Measurements from ENCODE around the gene HGF. TPM values are rescaled to one million over a fixed set of nuclear protein-coding genes. Genes with fewer than 3 reads are reported as not detected.

HGF gene
- total RNA-seq, 1 donor from 2014 or later: 4.7 TPM

GRCh38 chr7:81719865-81720264 lies 50.0 kb downstream of the HGF start:
- DNase-seq: no peak

GRCh38 chr7:81715984-81716588 lies 53.8 kb downstream of the HGF start:
- no peak for DNase-seq

GRCh38 chr7:81714306-81714705 lies 55.5 kb downstream of the HGF start:
- no peak for DNase-seq

DNA sequence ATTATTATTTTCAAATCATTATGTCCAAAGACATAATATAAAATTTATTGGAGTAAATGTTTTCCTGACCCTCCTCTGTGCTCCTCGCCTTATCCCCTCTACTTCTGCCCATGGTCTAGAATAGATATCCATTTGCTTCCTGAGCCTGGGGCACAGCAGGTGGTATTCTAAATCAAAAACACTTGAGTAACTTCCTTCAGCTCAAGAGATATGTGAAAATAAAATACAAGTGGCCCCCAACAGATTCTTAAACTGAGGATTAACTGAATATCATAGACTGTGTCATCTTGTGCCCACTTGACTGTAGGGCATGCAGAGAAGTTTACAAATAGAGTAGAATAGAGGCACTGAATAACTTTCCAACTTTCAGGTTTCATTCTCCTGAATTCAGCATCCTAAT lies 59.1 kb downstream of the HGF start:
- no peak for DNase-seq

- no peak for DNase-seq
Measured at GRCh38 chr7:81709836-81710235, 60.0 kb downstream of the HGF start.

DNA sequence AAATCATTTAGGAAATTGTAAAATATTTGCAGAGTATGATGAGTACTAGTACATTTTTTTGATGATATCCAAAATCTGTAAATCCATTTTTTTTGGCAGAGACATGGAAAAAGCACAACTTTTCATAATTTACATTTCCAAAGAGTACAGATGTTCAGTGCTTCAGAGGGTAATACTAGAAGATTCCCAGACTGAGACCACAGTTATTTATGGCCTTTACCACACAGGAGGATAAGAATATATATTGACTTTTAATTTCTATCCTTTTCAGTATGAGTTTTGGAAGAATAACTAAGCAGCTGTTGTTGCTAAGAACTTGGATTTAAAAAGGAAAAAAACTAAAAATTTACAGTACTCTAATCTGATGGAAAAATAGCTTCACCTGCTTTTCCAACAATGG lies 61.9 kb downstream of the HGF start:
- DNase-seq: peak; percentile 34

GRCh38 chr7:81707196-81707595 lies 62.7 kb downstream of the HGF start:
- no peak for DNase-seq

DNA sequence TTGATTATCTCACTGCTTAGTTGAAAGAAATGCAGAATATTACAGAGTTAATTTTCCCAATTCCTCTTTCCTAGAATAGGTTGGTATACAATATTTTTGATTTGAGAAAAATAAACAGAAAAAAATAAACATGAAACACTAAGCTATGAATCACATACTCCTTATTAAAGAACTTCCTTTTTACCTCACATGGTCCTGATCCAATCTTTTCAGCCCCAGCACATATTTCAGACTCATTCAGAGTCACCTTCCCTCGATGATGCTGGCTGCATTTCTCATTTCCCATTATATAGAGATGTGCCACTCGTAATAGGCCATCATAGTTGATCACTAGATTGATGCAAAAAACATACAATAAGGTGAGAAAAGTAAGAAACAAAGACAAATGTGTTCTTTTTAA lies 64.6 kb downstream of the HGF start:
- no peak for DNase-seq

DNA sequence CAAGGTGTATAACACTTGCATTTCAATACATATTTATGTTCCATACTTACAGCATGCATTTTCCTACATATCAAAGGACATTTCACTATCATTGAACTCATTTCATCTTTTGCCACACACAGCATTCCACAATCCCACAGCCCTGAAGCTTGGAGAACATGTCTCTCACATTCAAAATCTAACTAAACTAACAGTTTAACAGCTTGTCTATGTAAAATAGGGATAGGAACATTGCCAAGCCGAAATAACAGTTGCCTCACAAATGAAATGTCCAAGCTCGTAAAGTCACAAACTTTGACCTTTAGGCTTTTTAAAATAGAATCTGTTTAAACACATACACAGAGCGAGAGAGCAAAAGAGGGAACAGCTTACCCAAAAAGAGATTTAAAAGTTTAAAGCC lies 65.3 kb downstream of the HGF start:
- DNase-seq: no peak

GRCh38 chr7:81698965-81699364 lies 70.9 kb downstream of the HGF start:
- no peak for DNase-seq

DNA sequence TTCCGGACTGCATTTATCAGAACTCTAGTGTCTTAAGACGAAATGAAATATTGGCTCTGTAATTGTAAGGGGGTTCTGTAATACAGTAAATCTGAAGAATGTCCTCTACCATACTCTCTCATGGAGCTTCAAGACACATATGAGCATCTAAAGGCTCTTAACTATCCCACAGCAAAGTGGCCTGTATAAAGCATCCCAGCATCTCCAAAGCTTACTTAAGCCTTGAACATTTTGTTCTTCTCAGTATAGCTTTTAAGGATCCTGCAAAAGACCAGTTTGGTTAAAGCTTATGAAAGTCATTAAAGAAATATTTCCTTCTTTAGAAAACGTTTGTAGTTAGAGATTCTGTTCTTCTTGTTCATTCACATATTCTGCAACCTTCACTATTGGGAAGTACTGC lies 75.1 kb downstream of the HGF start:
- no peak for DNase-seq

GRCh38 chr7:81693894-81694293 lies 76.0 kb downstream of the HGF start:
- DNase-seq: no peak

- DNase-seq: no peak
Measured at GRCh38 chr7:81693080-81693479, 76.8 kb downstream of the HGF start.

DNA sequence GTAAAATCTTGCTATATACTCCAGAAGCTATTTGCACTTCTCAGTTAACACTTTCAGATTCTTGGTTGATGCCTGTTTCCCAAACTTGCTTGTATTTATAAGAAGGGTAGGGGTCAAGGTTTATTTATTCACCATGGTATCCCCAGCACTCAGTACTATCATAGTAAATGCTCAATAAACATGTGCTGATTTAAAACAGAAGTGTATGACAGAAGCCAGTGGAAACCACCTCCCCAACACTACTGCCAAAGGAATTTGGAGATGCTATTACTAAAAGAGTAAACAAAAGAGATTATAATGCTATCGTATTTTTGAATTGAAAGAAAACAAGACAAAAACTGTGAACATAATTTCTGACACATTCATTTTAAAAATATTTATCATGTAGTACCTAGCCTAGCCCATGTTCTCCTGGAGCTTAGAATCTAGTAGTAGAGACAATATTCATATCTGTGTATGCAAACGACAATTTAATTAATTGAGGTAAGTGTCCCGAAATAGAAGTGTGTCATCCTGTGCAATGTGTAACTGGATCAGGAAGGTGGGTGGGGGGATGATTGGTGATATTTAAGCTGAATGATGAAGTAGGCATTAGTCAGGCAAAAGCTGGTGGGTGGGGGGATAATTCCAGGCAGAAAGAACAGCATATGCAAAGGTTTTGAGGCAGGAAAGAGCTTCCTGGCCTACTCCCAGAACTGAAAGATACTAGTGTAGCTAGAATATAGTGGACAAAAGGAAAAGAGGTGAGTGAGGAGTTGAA lies 77.5 kb downstream of the HGF start:
- no peak for DNase-seq

- no peak for DNase-seq
Measured at GRCh38 chr7:81691199-81691821, 78.5 kb downstream of the HGF start.

- no peak for DNase-seq
Measured at GRCh38 chr7:81690688-81691087, 79.2 kb downstream of the HGF start.

DNA sequence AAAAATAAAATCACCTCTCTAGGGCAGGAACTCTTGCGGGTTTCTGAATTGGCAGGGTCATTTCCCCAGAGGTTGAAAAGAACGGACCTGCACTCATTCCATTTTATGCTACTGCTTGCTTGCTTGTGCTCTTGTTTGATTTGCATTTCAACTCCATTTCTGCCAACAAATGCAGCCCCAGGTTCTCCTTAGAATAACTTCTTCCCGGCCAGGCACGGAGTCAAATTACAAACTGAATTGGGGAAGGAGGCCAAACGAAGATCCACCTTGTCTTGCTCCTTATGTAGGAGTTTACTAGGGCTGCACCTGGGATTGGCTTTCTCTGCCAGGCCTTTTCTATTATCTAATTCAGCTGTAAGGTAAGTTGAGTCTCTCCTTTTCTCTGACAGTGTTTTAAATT lies 79.6 kb downstream of the HGF start:
- DNase-seq: no peak

DNA sequence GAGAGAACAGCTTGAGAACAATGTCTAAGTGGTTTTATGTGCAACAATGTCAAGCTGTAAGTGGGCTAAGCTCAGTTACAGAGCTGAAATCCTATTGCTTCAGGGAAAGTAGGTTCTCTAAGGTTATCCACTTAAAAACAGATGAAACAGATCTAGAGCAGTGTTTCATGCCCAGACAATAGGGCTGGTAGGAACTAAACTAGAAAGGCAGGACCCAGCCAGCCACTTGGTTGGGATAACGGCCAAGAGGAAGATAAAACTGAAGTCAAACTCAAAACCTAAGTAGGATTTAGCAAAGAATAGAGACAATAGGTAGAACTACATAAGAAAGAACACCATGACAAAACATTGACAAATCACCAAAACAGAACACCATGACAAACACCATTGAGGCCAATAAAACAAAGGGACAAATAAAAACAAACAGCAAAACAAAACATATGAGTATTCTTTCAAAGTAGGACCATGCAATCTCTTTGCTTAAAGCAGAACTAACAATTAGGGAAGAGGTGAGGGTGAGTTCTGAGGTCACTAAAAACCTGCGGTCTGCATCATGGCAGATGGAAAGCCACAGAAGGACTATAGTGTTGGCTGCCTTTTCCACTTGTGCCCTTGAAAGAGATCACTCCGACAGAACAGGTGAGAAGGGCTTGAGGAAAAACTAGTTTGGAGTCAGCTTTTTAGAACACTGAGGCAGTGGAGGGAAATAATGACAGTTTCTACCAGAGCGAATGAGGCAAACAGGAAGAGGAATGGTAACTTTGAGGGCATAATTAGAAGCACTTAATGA lies 81.0 kb downstream of the HGF start:
- DNase-seq: no peak

DNA sequence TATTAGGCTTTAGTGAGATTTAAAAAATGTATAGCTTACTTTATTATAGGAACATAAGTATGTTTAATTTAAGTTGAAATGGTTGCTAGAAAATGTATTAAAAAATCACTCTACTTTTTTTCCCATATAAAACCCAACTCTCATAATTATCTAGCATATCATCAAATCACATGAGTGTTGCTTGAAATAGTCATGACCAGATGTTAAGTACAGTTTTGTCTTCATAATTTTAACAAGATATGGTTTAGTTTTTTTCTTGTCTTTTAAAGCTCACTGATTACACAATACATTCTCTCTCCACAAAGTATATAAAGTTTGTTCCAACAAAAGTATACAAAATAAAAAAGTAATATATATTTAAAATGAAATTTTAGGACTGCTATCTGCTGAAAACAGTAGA lies 82.8 kb downstream of the HGF start:
- no peak for DNase-seq

GRCh38 chr7:81685270-81685868 lies 84.5 kb downstream of the HGF start:
- DNase-seq: no peak

GRCh38 chr7:81684514-81685269 lies 85.2 kb downstream of the HGF start:
- DNase-seq: peak; percentile 95

GRCh38 chr7:81684033-81684432 lies 85.8 kb downstream of the HGF start:
- no peak for DNase-seq
